Measurements from ENCODE around the gene GLCCI1. TPM values are rescaled to one million over a fixed set of nuclear protein-coding genes. Genes with fewer than 3 reads are reported as not detected.
"Not testable (repeated sequence)": the region's sequence is repeated elsewhere in the genome, so short reads cannot be mapped to it uniquely, and the experiment has no call there.

Gene GLCCI1
- total and polyA plus RNA-seq, 12 donors = 0.75 to 13.0 (median 6.6) TPM

- H3K4me1 ChIP-seq = no peaks in the 10 kb centered on the region
- ATAC-seq = no peak
- H3K27ac ChIP-seq = no peak overlapping the region
- no peak for DNase-seq
- H3K27me3 ChIP-seq = no peaks in the 10 kb centered on the region
- TF ChIP-seq, protein P1, sequence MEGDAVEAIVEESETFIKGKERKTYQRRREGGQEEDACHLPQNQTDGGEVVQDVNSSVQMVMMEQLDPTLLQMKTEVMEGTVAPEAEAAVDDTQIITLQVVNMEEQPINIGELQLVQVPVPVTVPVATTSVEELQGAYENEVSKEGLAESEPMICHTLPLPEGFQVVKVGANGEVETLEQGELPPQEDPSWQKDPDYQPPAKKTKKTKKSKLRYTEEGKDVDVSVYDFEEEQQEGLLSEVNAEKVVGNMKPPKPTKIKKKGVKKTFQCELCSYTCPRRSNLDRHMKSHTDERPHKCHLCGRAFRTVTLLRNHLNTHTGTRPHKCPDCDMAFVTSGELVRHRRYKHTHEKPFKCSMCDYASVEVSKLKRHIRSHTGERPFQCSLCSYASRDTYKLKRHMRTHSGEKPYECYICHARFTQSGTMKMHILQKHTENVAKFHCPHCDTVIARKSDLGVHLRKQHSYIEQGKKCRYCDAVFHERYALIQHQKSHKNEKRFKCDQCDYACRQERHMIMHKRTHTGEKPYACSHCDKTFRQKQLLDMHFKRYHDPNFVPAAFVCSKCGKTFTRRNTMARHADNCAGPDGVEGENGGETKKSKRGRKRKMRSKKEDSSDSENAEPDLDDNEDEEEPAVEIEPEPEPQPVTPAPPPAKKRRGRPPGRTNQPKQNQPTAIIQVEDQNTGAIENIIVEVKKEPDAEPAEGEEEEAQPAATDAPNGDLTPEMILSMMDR (IDR thresholded peaks at IDR 0.05) = no peak
- peaks cover 0 to 22% (median 3%) of the 10 kb centered on the region in 11 donors for H3K9me3 ChIP-seq
- intact Hi-C loops (cut with DNase I) = no loop called here
- no peak overlapping the region for H3K4me3 ChIP-seq
- 78 to 91% methylated on average over 5 of the region's 5 CpGs for WGBS, 2 donors
- peaks cover 0 to 20% (median 0%) of the 10 kb centered on the region in 9 donors for H3K36me3 ChIP-seq
These were observed 76.3 kb downstream of the GLCCI1 start for GRCh38 chr7:8044761-8045430.

DNA sequence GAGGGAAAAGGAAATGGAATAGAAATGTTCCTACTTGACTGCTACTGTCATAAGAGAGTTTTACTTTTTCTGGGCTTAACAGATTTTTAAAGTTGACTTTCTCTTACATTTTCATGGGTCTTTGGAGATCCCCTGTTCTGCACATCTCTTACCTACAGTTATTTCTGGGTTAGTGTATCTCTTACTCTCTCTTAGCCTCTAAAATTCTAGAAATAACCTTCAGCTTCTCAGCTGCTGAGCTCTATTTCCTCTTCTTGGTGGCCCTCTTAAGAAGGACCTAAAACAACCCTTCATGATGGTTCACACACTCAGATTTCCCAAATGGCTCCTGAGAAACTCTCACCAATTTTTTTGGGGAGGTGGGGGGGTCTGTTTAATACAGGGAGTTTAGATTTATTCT is 79.5 kb downstream of the GLCCI1 start:
- ATAC-seq; H3K27ac ChIP-seq; intact Hi-C loops (cut with DNase I); H3K27me3 ChIP-seq; H3K4me3 ChIP-seq; DNase-seq; H3K4me1 ChIP-seq: not testable (repeated sequence)
- Histone ChIP-seq H3K9me3 (peaks cover 0 to 22% (median 3%) of the 10 kb centered on the region in 11 donors), H3K36me3 (peaks cover 0 to 20% (median 0%) of the 10 kb centered on the region in 9 donors)

DNA sequence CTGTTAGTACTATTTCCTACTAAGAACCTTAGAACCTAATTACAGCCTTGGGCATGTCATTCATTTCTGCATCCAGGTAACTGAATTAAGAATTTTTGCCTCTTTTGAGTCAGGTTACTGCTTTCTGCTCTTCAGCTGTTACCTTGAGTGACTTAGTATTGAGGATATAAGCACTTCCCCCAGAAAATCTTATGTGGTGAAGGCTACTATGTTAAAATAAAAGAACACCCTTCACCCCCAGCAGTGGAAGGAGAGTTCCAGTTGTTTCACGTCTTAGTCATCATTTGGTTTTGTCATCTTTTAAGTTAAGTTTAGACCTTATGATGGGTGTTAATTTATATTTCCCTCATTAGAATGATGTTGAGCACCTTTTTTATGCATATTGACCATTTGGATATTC is 82.8 kb downstream of the GLCCI1 start:
- peaks cover 0 to 15% (median 0%) of the 10 kb centered on the region in 9 donors for H3K36me3 ChIP-seq
- 75 to 89% methylated on average over 1 of the region's 1 CpG for WGBS, 2 donors
- H3K27me3 ChIP-seq = no peaks in the 10 kb centered on the region
- no peak overlapping the region for H3K4me3 ChIP-seq
- peaks cover 0 to 21% (median 3%) of the 10 kb centered on the region in 11 donors for H3K9me3 ChIP-seq
- TF ChIP-seq, protein P1 (IDR thresholded peaks at IDR 0.05) = no peak
- DNase-seq = no peak
- peaks cover 0 to 8% (median 0%) of the 10 kb centered on the region in 9 donors for H3K4me1 ChIP-seq
- H3K27ac ChIP-seq = no peak overlapping the region
- no peak for ATAC-seq
- intact Hi-C loops (cut with DNase I) = no loop called here

GRCh38 chr7:8051998-8052397 is 83.4 kb downstream of the GLCCI1 start:
- DNase-seq (no peak), ATAC-seq (no peak)
- no peak overlapping the region for H3K27ac ChIP-seq
- peaks cover 0 to 16% (median 3%) of the 10 kb centered on the region in 11 donors for H3K9me3 ChIP-seq
- H3K4me3 ChIP-seq = no peak overlapping the region
- intact Hi-C loops (cut with DNase I) = no loop called here
- 97 to 100% methylated on average over 1 of the region's 1 CpG for WGBS, 2 donors
- peaks cover 0 to 8% (median 0%) of the 10 kb centered on the region in 9 donors for H3K4me1 ChIP-seq
- no peaks in the 10 kb centered on the region for H3K27me3 ChIP-seq
- TF ChIP-seq, protein P1 (IDR thresholded peaks at IDR 0.05) = no peak
- peaks cover 0 to 20% (median 0%) of the 10 kb centered on the region in 9 donors for H3K36me3 ChIP-seq

DNA sequence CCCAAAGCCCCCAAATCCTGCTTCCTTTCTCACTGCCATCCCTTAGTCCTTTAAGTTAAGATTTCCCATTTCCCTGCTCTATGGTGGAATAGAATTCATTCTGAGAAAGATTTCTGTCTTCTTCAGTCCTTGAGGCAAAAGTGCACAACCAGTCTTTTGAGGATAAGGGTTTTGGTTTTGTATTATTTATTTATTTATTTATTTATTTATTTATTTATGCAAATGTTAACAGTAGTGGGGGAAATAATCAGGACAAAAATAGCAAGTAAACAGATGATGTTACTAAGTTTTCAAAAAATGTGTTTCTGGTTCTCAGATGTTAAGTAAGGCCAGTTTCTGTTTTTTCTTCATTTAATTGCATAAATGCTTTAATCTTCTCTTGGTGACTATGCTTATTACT is 84.2 kb downstream of the GLCCI1 start:
- no peak for ATAC-seq
- intact Hi-C loops (cut with DNase I) = no loop called here

More for the DNA sequence above, 84.2 kb downstream of the GLCCI1 start:
- no peak overlapping the region for H3K4me3 ChIP-seq
- TF ChIP-seq, protein P1 (IDR thresholded peaks at IDR 0.05) = no peak
- peaks cover 0 to 25% (median 0%) of the 10 kb centered on the region in 9 donors for H3K36me3 ChIP-seq
- no peak for DNase-seq
- H3K9me3 ChIP-seq = peaks cover 0 to 9% (median 0%) of the 10 kb centered on the region in 11 donors
- peaks cover 0 to 8% (median 0%) of the 10 kb centered on the region in 9 donors for H3K4me1 ChIP-seq
- H3K27ac ChIP-seq = no peak overlapping the region
- H3K27me3 ChIP-seq = no peaks in the 10 kb centered on the region

All from heart right ventricle (tissue), 16 donors.